ENCODE data around the gene SRSF5. TPM values are rescaled to one million over a fixed set of nuclear protein-coding genes. Genes with fewer than 3 reads are reported as not detected.
"Not testable (repeated sequence)": the region's sequence is repeated elsewhere in the genome, so short reads cannot be mapped to it uniquely, and the experiment has no call there.

The SRSF5 gene
- total RNA-seq, 2 experiments from 2014 or later, result 289 to 303 TPM

DNA sequence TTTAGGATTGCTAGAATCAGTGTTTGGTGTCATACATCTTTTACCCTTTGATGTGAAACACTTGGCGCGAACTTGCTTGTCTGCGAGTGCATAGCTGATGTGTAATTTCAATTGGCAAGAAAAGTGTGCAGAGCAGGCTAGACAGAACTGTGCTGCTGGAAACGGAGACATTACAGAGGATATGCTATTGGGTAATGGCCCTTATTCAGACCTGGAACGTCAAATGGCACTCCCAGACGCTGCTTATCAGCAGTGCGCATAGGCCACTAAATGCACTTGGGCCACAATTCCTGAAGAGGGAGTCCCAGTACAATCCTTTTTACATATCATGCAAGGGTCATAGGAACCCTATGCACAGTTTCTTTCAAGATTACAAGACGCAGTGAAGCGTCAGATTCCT, 45.8 kb downstream of the SRSF5 start:
- POLR2A ChIA-PET, result no interaction called here

DNA sequence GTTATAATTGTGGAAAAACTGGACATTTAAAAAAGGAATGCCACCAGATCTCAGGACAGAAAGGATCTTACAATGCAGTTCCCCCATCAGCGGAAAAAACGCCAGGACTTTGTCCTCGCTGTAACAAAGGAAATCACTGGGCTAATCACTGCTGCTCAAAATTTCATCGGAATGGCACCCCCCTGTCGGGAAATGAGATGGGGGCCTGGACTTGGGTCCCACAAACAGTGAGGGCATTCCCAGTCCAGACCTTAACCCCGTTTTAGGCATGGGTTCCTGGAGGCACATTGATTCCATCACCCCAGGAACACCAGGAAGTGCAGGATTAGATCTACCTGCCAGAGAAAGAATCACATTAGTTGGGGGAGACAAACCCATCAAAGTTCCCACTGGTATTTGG, 46.4 kb downstream of the SRSF5 start:
- H3K27me3 Mint-ChIP-seq; H3K9me3 Mint-ChIP-seq; DNase-seq; POLR2A ChIA-PET; H3K4me1 Mint-ChIP-seq (ENCODE audit: low read depth); H3K4me3 Mint-ChIP-seq; H3K27ac Mint-ChIP-seq; H3K36me3 Mint-ChIP-seq: not testable (repeated sequence)
- intact Hi-C loops (cut with micrococcal nuclease), result loop anchor here (10.0 kb wide), 1 partner anchor 61 kb away; the partner anchor contains the start of gene SMOC1
- CTCF ChIA-PET, result interaction anchor here (0.7 kb wide), 1 partner anchor 215 kb away, joined by 3 read pairs; no protein-coding TSS in a partner anchor

More for the DNA sequence above, 45.8 kb downstream of the SRSF5 start:
- CTCF ChIA-PET, result interaction anchor here (0.7 kb wide), 1 partner anchor 215 kb away, joined by 3 read pairs; no protein-coding TSS in a partner anchor
- intact Hi-C loops (cut with micrococcal nuclease), result loop anchor here (10.0 kb wide), 1 partner anchor 62 kb away; the partner anchor contains the start of gene SMOC1
- Mint-ChIP-seq H3K36me3 (no peaks in the 10 kb centered on the region), H3K4me3 (no peak overlapping the region), H3K9me3 (no peaks in the 10 kb centered on the region), H3K4me1 (ENCODE audit: low read depth) (no peaks in the 10 kb centered on the region), H3K27me3 (peaks cover 6% of the 10 kb centered on the region), H3K27ac (no peak overlapping the region)
- no peak for DNase-seq

DNA sequence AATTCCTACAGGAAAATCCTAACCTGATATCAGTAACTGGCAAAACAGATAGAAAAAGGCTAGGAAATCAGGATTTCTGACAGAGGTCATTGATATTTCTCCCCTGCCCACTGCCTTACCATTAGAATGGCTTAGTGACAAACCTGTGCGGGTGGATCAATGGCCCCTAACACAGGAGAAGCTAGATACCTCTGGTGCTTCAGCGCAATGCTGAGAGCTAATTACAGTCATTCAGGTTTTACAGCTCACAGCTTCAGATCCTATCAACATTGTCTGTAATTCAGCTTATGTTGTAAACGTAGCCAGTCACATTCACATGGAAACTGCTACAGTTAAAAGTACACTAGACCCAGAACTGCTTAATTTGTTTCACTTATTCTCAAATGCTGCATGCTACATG, 47.5 kb downstream of the SRSF5 start:
- H3K4me1 Mint-ChIP-seq (ENCODE audit: low read depth), result peaks cover 4% of the 10 kb centered on the region
- no peak overlapping the region for H3K27ac Mint-ChIP-seq
- H3K9me3 Mint-ChIP-seq, result no peaks in the 10 kb centered on the region
- no peak for DNase-seq
- no peaks in the 10 kb centered on the region for H3K36me3 Mint-ChIP-seq
- peaks cover 9% of the 10 kb centered on the region for H3K27me3 Mint-ChIP-seq
- H3K4me3 Mint-ChIP-seq, result no peak overlapping the region
- ChIA-PET CTCF (interaction anchor here (0.7 to 1.6 kb wide), 2 partner anchors 214 to 260 kb away, joined by 3 to 6 read pairs; no protein-coding TSS in a partner anchor), POLR2A (no interaction called here)
- intact Hi-C loops (cut with micrococcal nuclease), result loop anchor here (10.0 kb wide), 1 partner anchor 60 kb away; the partner anchor contains the start of gene SMOC1

DNA sequence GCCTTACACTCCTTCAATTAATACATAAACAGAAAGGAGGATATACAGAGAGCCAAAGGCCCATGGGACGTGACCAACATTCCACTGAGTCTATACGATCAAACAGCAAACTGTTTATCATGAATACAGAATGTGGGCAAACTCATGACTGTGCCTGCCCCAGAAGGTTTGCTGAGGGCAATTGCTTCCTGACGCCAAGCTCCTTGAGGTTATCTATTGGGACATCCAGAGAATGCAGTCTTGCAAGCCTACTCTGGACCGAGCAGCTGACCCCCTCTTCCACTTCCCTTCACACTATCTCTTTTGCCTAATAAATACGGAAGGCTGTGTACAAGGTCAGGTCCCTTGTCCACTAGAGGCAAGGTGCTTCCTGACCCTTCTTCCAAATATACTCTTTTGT, 48.6 kb downstream of the SRSF5 start:
- CTCF ChIA-PET, result interaction anchor here (1.4 to 2.0 kb wide), 2 partner anchors 213 to 258 kb away, joined by 9 to 10 read pairs; no protein-coding TSS in a partner anchor
- intact Hi-C loops (cut with micrococcal nuclease), result loop anchor here (5.0 to 10.0 kb wide), 2 partner anchors 59 to 197 kb away; partner anchors contain the start of gene SMOC1

DNA sequence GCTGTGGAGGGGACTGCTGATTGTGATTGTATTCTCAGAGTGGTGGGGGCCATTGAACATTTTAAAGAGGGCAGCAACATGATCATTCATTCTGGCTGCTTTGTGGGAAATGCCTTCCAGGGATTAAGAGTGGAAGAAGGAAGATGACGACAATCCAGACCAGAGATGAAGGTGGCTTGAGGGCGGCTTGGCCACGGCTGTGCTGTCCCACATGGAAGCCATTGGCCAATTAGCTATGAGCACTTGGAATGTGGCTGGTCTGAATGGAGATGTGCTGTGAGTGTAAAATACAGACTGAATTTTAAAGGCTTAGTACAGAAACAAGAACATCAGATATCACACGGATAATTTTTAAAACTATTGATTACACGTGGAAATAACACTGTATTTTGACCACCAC, 49.3 kb downstream of the SRSF5 start:
- ChIA-PET CTCF (interaction anchor here (1.1 to 2.0 kb wide), 3 partner anchors 198 to 257 kb away, joined by 3 to 10 read pairs (median 9); no protein-coding TSS in a partner anchor), POLR2A (no interaction called here)
- Mint-ChIP-seq H3K36me3 (no peaks in the 10 kb centered on the region), H3K27me3 (peaks cover 9% of the 10 kb centered on the region), H3K9me3 (no peaks in the 10 kb centered on the region), H3K27ac (no peak overlapping the region), H3K4me1 (ENCODE audit: low read depth) (peaks cover 4% of the 10 kb centered on the region), H3K4me3 (no peak overlapping the region)
- intact Hi-C loops (cut with micrococcal nuclease), result loop anchor here (5.0 to 10.0 kb wide), 2 partner anchors 59 to 196 kb away; partner anchors contain the start of gene SMOC1
- no peak for DNase-seq

More for the DNA sequence above, 48.6 kb downstream of the SRSF5 start:
- DNase-seq, result no peak
- Mint-ChIP-seq H3K4me3 (no peak overlapping the region), H3K36me3 (no peaks in the 10 kb centered on the region), H3K9me3 (no peaks in the 10 kb centered on the region), H3K27ac (no peak overlapping the region), H3K27me3 (peaks cover 9% of the 10 kb centered on the region), H3K4me1 (ENCODE audit: low read depth) (peaks cover 4% of the 10 kb centered on the region)
- POLR2A ChIA-PET, result no interaction called here

DNA sequence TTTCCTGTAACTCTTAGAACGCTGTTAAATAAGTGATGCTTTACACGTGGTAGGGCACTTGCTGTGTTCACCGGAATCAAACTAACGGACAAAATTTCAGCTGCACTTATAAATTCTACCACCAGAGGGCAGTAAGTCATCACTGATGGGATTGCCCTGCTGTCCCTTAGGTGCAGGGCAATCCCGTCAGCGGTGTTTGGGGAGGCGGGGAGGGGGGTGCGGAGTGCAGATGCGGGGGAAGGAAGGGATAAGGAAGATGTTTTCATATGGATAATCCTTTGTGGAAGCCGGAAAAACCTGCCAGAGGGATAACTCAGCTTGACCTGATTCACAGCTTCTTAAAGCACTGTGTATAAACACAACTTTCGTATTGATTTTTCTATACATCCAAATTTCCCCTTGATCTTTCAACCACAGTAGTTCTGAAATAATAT, 51.8 kb downstream of the SRSF5 start:
- CTCF ChIA-PET, result interaction anchor here (0.6 to 3.5 kb wide), 23 partner anchors 14 to 585 kb away, joined by 3 to 65 read pairs (median 4); no protein-coding TSS in a partner anchor
- Mint-ChIP-seq H3K27ac (no peak overlapping the region), H3K9me3 (no peaks in the 10 kb centered on the region), H3K4me1 (ENCODE audit: low read depth) (peaks cover 4% of the 10 kb centered on the region), H3K27me3 (peaks cover 3% of the 10 kb centered on the region), H3K36me3 (no peaks in the 10 kb centered on the region), H3K4me3 (no peak overlapping the region)
- peak; percentile 54 for DNase-seq
- intact Hi-C loops (cut with micrococcal nuclease), result loop anchor here (1.0 to 10.0 kb wide), 4 partner anchors 56 to 256 kb away; partner anchors contain the start of gene SMOC1
- POLR2A ChIA-PET, result no interaction called here

DNA sequence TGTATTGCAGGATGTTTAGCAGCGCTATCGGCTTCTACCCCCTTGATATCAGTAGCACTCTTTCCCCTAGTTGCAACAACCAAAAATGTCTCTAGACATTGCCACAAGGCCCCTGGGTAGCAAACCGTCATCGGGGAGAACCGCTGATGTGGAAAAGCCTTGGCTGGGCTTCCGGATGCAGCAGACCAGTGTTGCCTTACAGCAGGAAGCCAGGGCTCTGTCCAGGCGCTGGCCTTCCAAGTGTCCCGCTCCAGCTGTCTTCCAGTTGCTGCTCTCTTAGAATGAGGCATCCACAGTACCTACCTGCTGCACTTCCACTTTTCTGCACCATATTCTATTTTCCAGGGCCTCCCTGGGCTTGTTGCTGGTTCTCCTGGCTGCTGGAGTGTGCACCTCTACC, 52.7 kb downstream of the SRSF5 start:
- CTCF ChIA-PET, result interaction anchor here (1.2 to 3.5 kb wide), 2 partner anchors 204 to 209 kb away, joined by 5 to 65 read pairs; no protein-coding TSS in a partner anchor
- Mint-ChIP-seq H3K4me1 (ENCODE audit: low read depth) (peaks cover 4% of the 10 kb centered on the region), H3K4me3 (no peak overlapping the region), H3K27me3 (peaks cover 3% of the 10 kb centered on the region), H3K27ac (no peak overlapping the region), H3K9me3 (no peaks in the 10 kb centered on the region), H3K36me3 (no peaks in the 10 kb centered on the region)
- intact Hi-C loops (cut with micrococcal nuclease), result loop anchor here (5.0 to 10.0 kb wide), 2 partner anchors 55 to 193 kb away; partner anchors contain the start of gene SMOC1
- no peak for DNase-seq
- POLR2A ChIA-PET, result no interaction called here

DNA sequence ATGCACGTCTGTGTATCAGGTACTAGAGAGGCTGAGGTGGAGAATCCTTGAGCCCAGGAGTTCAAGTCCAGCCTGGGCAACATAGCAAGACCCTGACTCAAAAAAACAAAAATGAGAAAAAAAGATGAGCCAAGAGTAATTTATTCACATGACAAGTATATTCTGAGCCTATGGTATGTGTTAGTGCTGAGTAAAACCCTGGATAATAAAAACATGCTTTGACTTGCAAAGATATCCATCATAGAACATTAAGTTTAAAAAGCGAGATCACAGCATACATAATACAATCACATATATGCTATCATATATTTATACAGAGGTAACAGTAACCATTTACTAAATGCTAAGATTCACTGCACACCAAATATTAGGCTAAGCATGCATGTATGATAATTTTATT, 54.0 kb downstream of the SRSF5 start:
- POLR2A ChIA-PET, result no interaction called here
- CTCF ChIA-PET, result no interaction called here
- peaks cover 3% of the 10 kb centered on the region for H3K27me3 Mint-ChIP-seq

More for the DNA sequence above, 54.0 kb downstream of the SRSF5 start:
- intact Hi-C loops (cut with micrococcal nuclease), result no loop called here
- no peak for DNase-seq
- Mint-ChIP-seq H3K4me1 (ENCODE audit: low read depth) (peaks cover 4% of the 10 kb centered on the region), H3K4me3 (no peak overlapping the region), H3K9me3 (no peaks in the 10 kb centered on the region), H3K27ac (no peak overlapping the region), H3K36me3 (no peaks in the 10 kb centered on the region)

Other genes starting within 250 kb of the SRSF5 start
- not detected for gene CCDC177, start 192.3 kb upstream of the SRSF5 start, total RNA-seq
- 10 to 100 TPM; 69.9 to 72.2 TPM for gene SUSD6, start 155.5 kb upstream of the SRSF5 start, total RNA-seq
- not detected for gene SLC10A1, start 30.1 kb downstream of the SRSF5 start, total RNA-seq
- not detected for gene SMOC1, start 112.3 kb downstream of the SRSF5 start, total RNA-seq